Progenitor cell of endocrine pancreas (in vitro differentiated cells): ENCODE results near the gene EPHA5. TPM values are rescaled to one million over a fixed set of nuclear protein-coding genes. Genes with fewer than 3 reads are reported as not detected.

Experiments used
- DNase-seq: peaks from one replicate; pipeline ENCODE4 v3.0.0; 2021; ENCODE audit warnings: low spot score; ENCODE audit not compliant: unreplicated experiment
- H3K27ac Mint-ChIP-seq: 2 replicates; pipeline ENCODE4 v1.8.0; 2021; ENCODE audit warnings: mild to moderate bottlenecking, moderate library complexity, mixed read lengths
- H3K27me3 Mint-ChIP-seq: 2 replicates; pipeline ENCODE4 v1.8.0; 2021; ENCODE audit warnings: mixed read lengths
- H3K36me3 Mint-ChIP-seq: 2 replicates; pipeline ENCODE4 v1.8.0; 2022; ENCODE audit warnings: mixed read lengths; ENCODE audit not compliant: insufficient read depth
- H3K4me1 Mint-ChIP-seq: 2 replicates; pipeline ENCODE4 v1.8.0; 2021; ENCODE audit warnings: low read depth, mixed read lengths
- H3K4me3 Mint-ChIP-seq: 2 replicates; pipeline ENCODE4 v1.8.0; 2021; ENCODE audit warnings: low read depth, mild to moderate bottlenecking, moderate library complexity, mixed read lengths
- H3K9me3 Mint-ChIP-seq: 2 replicates; pipeline ENCODE4 v1.8.0; 2021; ENCODE audit warnings: low read depth, mixed read lengths
- total RNA-seq: library from RNA; stranded (reverse); gene quantifications from 2 replicates; pipeline ENCODE4 v1.2.1, GENCODE V29; 2021
- TF ChIP-seq, protein P1 (sequence below): fragments of 200-600 bp; sonication (generic); IDR thresholded peaks from one replicate; pipeline ENCODE4 v1.5.0; 2021; ENCODE audit warnings: antibody characterized with exemption, mild to moderate bottlenecking; ENCODE audit not compliant: unreplicated experiment

EPHA5 gene
- total RNA-seq, 1 donor from 2014 or later: not detected

DNA sequence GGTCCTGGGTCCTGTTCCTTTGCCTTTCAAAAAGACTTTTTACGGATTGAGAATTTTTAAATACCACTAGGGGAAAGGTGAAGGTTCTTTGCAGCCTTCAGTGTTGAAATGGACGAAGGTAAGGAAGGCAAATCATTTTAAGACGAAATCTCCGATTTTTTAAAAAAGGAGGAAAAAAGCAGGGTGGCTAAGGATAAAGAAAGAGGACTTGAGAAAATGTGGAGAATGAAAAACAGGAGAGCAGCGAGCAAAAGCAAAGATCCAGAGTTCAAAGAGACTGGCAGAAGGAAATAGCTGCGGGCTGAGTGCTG lies 314 bp downstream of the EPHA5 start:
- Mint-ChIP-seq H3K4me3 (peak overlapping the region; percentile 65), H3K4me1 (peaks cover 17% of the 10 kb centered on the region), H3K27me3 (peaks cover 85% of the 10 kb centered on the region), H3K9me3 (no peaks in the 10 kb centered on the region), H3K36me3 (no peaks in the 10 kb centered on the region), H3K27ac (peak overlapping the region; percentile 26)
- TF ChIP-seq, protein P1, sequence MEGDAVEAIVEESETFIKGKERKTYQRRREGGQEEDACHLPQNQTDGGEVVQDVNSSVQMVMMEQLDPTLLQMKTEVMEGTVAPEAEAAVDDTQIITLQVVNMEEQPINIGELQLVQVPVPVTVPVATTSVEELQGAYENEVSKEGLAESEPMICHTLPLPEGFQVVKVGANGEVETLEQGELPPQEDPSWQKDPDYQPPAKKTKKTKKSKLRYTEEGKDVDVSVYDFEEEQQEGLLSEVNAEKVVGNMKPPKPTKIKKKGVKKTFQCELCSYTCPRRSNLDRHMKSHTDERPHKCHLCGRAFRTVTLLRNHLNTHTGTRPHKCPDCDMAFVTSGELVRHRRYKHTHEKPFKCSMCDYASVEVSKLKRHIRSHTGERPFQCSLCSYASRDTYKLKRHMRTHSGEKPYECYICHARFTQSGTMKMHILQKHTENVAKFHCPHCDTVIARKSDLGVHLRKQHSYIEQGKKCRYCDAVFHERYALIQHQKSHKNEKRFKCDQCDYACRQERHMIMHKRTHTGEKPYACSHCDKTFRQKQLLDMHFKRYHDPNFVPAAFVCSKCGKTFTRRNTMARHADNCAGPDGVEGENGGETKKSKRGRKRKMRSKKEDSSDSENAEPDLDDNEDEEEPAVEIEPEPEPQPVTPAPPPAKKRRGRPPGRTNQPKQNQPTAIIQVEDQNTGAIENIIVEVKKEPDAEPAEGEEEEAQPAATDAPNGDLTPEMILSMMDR: no peak
- DNase-seq: no peak

DNA sequence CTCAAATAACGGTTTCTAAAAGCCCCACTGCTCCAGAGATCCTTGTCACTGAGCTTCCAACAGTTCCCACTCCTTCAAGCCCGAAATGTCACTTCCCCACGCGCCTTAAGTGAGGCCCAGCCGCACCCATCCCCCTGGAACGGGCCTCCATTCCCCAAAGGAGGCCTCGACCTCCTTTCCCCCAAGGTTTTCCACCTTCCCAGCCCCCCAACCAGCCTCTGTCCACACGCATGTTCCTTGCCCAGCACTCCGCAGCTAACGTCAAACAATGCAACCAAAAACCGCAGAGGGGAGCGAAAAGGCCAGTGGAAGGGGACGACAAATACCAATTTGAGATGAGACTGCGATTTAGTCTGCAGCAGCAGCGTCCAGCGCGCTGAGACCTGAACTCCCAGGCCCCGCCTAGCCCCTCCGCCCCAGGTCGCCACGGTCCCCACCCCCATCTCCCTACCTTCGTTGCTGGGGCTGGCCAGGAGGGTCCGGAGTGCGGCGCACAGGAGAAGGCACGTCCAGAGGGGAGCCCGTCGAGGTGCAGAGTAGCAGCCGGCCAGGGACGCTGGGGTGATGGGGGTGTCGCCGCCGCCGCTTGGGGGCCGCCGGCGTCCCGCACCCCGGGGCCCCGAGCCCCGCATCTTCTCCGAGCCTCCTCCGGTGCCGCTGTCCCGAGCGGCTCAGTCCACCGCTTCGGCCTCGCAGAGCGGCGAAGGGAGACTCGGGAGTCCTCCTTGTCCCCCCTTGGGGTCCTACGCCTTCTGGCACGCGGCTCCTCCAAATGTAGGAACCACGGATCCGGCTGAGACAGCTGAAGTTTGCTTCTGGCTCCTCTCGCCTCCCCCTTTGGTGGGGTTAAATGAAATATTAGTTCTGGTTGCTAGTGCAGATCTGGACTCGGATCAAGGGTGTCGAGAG lies 924 bp downstream of the EPHA5 start:
- H3K4me1 Mint-ChIP-seq: peaks cover 17% of the 10 kb centered on the region
- H3K4me3 Mint-ChIP-seq: peak overlapping the region; percentile 65
- DNase-seq: peak; percentile 10
- H3K36me3 Mint-ChIP-seq: no peaks in the 10 kb centered on the region
- no peaks in the 10 kb centered on the region for H3K9me3 Mint-ChIP-seq
- TF ChIP-seq, protein P1: no peak
- peak overlapping the region; percentile 26 for H3K27ac Mint-ChIP-seq
- H3K27me3 Mint-ChIP-seq: peaks cover 81% of the 10 kb centered on the region

DNA sequence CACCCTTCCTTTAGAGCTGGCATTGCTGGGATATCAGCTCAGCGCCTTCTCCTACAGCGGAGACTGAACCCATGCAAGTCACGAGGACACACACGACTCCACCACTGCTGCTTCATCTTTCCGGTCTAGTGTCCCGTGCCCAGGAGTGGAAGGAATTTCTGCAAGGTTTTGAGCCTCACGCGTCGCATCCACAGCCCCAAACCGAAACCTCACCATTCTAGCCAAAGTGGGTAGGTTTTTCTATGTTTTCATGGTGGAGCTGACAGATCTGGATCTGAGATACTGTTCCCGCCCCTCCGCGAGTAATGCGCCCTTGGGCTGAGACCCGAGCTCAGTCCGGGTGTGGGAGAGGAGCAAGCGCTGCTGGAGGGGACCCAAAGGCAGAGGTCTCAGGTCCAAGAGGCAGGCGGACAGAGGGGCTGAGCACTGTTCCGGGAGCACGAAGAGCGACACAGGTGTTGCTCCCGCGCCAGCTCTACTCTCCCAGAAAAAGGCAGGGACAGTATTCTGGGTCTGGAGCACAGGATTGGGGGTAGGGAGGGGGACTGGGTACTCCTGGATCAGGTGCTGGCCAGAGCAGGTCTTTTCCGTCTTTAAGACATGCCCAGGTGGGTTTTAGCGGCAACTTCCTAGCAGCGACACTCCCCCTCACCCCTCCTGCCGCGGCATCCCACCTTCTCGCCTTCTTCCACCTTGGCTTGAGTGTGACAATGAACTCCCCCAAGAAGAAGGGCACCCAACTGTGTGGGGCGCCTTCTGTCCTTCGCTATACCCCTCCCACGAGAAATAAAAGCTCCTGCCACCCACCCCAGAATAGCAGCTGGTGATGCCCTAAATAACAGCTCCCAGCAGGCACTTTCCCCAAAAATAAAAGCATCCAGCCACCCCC lies 1.8 kb downstream of the EPHA5 start:
- DNase-seq: no peak
- Mint-ChIP-seq H3K27me3 (peaks cover 76% of the 10 kb centered on the region), H3K27ac (no peak overlapping the region), H3K9me3 (no peaks in the 10 kb centered on the region), H3K4me1 (peaks cover 17% of the 10 kb centered on the region), H3K36me3 (no peaks in the 10 kb centered on the region), H3K4me3 (peak overlapping the region; percentile 66)
- TF ChIP-seq, protein P1: no peak

DNA sequence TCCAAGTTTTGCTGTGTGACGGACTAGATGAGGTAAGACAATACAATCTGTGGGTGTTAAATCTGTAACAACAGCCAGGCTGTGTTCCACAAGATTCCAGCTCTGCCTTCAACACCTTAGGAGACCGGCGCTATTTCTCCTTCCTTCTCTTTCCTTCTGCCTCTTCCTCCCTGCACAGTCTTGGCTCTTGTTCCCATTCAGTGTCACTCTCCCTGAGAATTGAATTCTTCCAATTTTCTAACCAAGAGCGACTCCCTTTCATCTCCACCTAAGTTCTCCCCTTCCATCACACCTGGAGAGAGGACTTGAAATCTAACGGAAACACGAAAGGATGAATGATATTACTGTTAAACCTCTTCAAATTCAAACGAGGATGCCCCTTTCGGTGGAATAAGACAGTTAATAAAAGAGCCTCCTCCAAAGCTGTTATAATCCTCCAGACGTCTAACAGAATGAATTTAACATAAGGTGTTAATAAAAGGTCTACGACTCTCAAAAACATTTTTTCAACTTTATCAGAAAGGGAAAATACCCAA lies 2.7 kb downstream of the EPHA5 start:
- Mint-ChIP-seq H3K4me3 (no peak overlapping the region), H3K9me3 (no peaks in the 10 kb centered on the region), H3K27me3 (peaks cover 71% of the 10 kb centered on the region)

More for the DNA sequence above, 2.7 kb downstream of the EPHA5 start:
- H3K4me1 Mint-ChIP-seq: peaks cover 17% of the 10 kb centered on the region
- DNase-seq: no peak
- TF ChIP-seq, protein P1: no peak
- H3K27ac Mint-ChIP-seq: no peak overlapping the region
- no peaks in the 10 kb centered on the region for H3K36me3 Mint-ChIP-seq
